IMR-90 (cell line): ENCODE measurements around the gene B4GALNT1. TPM values are rescaled to one million over a fixed set of nuclear protein-coding genes. Genes with fewer than 3 reads are reported as not detected.
A peak's percentile ranks its signal among the peaks of the same experiment; 100 is the strongest.

Experiments used
- ATAC-seq: fragments of 200-7000 bp; cut with Tn5 transposase; 2 replicates; pipeline ENCODE4 v1.9.1; 2020; ENCODE audit warnings: low read depth, mild to moderate bottlenecking, moderate library complexity
- BruUV-seq: library from RNA; stranded (reverse); fragments of 400-500 nt; replicated peaks from 2 replicates; lab custom pipeline; 2021; lab: Mats Ljungman, UMichigan
- CTCF ChIA-PET: fragments of 300-600 bp; formaldehyde crosslinking; extraction: SDS; loops from one replicate; lab custom pipeline; 2021; ENCODE audit warnings: antibody characterized with exemption; lab: Yijun Ruan, JAX
- POLR2A ChIA-PET: fragments of 300-600 bp; sonication (Branson Sonifier 250); formaldehyde crosslinking; loops from one replicate; lab custom pipeline; 2022; ENCODE audit warnings: antibody characterized with exemption; ENCODE audit not compliant: unreplicated experiment; lab: Charles Lee
- DNase-seq: peaks from one replicate; pipeline ENCODE4 v3.0.0; 2013
- H2AFZ ChIP-seq: replicated peaks from 2 replicates; pipeline ENCODE3; 2013; ENCODE audit warnings: low read length, mild to moderate bottlenecking; ENCODE audit not compliant: poor library complexity
- H2AK5ac ChIP-seq: 2 replicates; pipeline ENCODE4 v1.6.1; 2013; ENCODE audit warnings: low read depth, low read length, inconsistent platforms
- H2AK9ac ChIP-seq: replicated peaks from 2 replicates; pipeline ENCODE3; 2013; ENCODE audit warnings: mild to moderate bottlenecking, low read depth, low read length, moderate library complexity; ENCODE audit not compliant: poor library complexity
- H2BK120ac ChIP-seq: 2 replicates; pipeline ENCODE4 v1.6.1; 2013; ENCODE audit warnings: low read depth, low read length, inconsistent platforms
- H2BK15ac ChIP-seq: 3 replicates; pipeline ENCODE4 v1.6.1; 2013; ENCODE audit warnings: low read depth, low read length, inconsistent platforms
- H2BK20ac ChIP-seq: 2 replicates; pipeline ENCODE4 v1.6.1; 2013; ENCODE audit warnings: low read depth, mild to moderate bottlenecking, inconsistent platforms, low read length, moderate library complexity
- H2BK5ac ChIP-seq: 2 replicates; pipeline ENCODE4 v1.6.1; 2013; ENCODE audit warnings: mild to moderate bottlenecking, low read depth, low read length, inconsistent platforms; ENCODE audit not compliant: poor library complexity, severe bottlenecking
- H3K14ac ChIP-seq: replicated peaks from 2 replicates; pipeline ENCODE4 v1.6.1; 2013; ENCODE audit warnings: low read depth, low read length, inconsistent platforms
- H3K18ac ChIP-seq: 2 replicates; pipeline ENCODE4 v1.6.1; 2013; ENCODE audit warnings: low read depth, low read length, control low read depth
- H3K23ac ChIP-seq: 2 replicates; pipeline ENCODE4 v1.6.1; 2013; ENCODE audit warnings: low read depth, low read length, inconsistent platforms
- H3K27ac ChIP-seq: 2 replicates; pipeline ENCODE4 v1.5.1; 2013; ENCODE audit warnings: mild to moderate bottlenecking, control low read depth, low read length; ENCODE audit not compliant: insufficient read depth
- H3K27me3 ChIP-seq: 2 replicates; pipeline ENCODE4 v1.6.1; 2013; ENCODE audit warnings: low read length; ENCODE audit not compliant: control insufficient read depth, insufficient read depth
- H3K36me3 ChIP-seq: 2 replicates; pipeline ENCODE4 v1.6.1; 2013; ENCODE audit warnings: low read length, mixed read lengths; ENCODE audit not compliant: control insufficient read depth, insufficient read depth
- H3K4ac ChIP-seq: 2 replicates; pipeline ENCODE4 v1.6.1; 2013; ENCODE audit warnings: low read depth, low read length, inconsistent platforms
- H3K4me1 ChIP-seq: 2 replicates; pipeline ENCODE4 v1.6.1; 2013; ENCODE audit warnings: low read length, mixed read lengths; ENCODE audit not compliant: control insufficient read depth, insufficient read depth
- H3K4me2 ChIP-seq: 2 replicates; pipeline ENCODE4 v1.6.1; 2013; ENCODE audit warnings: low read depth, mild to moderate bottlenecking, control low read depth, low read length, moderate library complexity
- H3K4me3 ChIP-seq: 2 replicates; pipeline ENCODE4 v1.5.1; 2013; ENCODE audit warnings: low read depth, mild to moderate bottlenecking, control low read depth, low read length, moderate library complexity; ENCODE audit not compliant: insufficient read depth
- H3K56ac ChIP-seq: 2 replicates; pipeline ENCODE4 v1.6.1; 2013; ENCODE audit warnings: low read length, inconsistent platforms; ENCODE audit not compliant: insufficient read depth; ENCODE audit errors: extremely low read depth
- H3K79me1 ChIP-seq, 2 experiments: 2 replicates each; pipeline ENCODE4 v1.6.1; 2013; ENCODE audit warnings: low read length in 2 of 2, inconsistent platforms in 1 of 2, low read depth in 1 of 2
- H3K9ac ChIP-seq: 2 replicates; pipeline ENCODE4 v1.6.1; 2013; ENCODE audit warnings: low read depth, low read length, control low read depth
- H3K9me1 ChIP-seq: 2 replicates; pipeline ENCODE4 v1.6.1; 2013; ENCODE audit warnings: low read length, inconsistent platforms; ENCODE audit not compliant: insufficient read depth
- H3K9me3 ChIP-seq: 2 replicates; pipeline ENCODE4 v1.6.1; 2013; ENCODE audit warnings: low read length; ENCODE audit not compliant: control insufficient read depth, insufficient read depth
- H4K20me1 ChIP-seq: 2 replicates; pipeline ENCODE4 v1.6.1; 2013; ENCODE audit warnings: low read length, inconsistent platforms; ENCODE audit not compliant: insufficient read depth
- H4K5ac ChIP-seq: 2 replicates; pipeline ENCODE4 v1.6.1; 2013; ENCODE audit warnings: mild to moderate bottlenecking, low read depth, low read length, control low read depth
- H4K8ac ChIP-seq, 2 experiments: 2 replicates each; pipeline ENCODE4 v1.6.1; 2013; ENCODE audit warnings: low read depth in 2 of 2, low read length in 2 of 2, control low read depth in 1 of 2, inconsistent platforms in 1 of 2
- H4K91ac ChIP-seq: 2 replicates; pipeline ENCODE4 v1.6.1; 2013; ENCODE audit warnings: low read depth, low read length, inconsistent platforms; ENCODE audit not compliant: insufficient read depth
- MAFK ChIP-seq: IDR thresholded peaks from 2 replicates; pipeline ENCODE4 v1.6.1; 2012; ENCODE audit warnings: low read depth, low read length, improper control_type of control experiment
- MXI1 ChIP-seq: IDR thresholded peaks from 2 replicates; pipeline ENCODE4 v1.6.1; 2012; ENCODE audit warnings: low read depth, mild to moderate bottlenecking, low read length, moderate library complexity, borderline replicate concordance
- RCOR1 ChIP-seq: IDR thresholded peaks from 2 replicates; pipeline ENCODE4 v1.6.1; 2012; ENCODE audit warnings: mild to moderate bottlenecking, low read length, improper control_type of control experiment; ENCODE audit not compliant: insufficient replicate concordance
- WGBS, 2 experiments: methylation state at CpG; one replicate each; pipeline versions ENCODE4 v1.1.5 to v1.1.7; 2013; ENCODE audit warnings: missing lambda C conversion rate in 2 of 2; ENCODE audit not compliant: insufficient read length in 1 of 2; ENCODE audit errors: extremely low coverage in 2 of 2; 5-methylcytosine and 5-hydroxymethylcytosine counted together
- dilution Hi-C: fragments of 300-500 bp; cut with HindIII; formaldehyde crosslinking; loops from one replicate; pipeline ENCODE4 v1.14.3; 2018; ENCODE audit warnings: low sequenced_read_pairs; ENCODE audit not compliant: unreplicated experiment
- in situ Hi-C: fragments of 300-500 bp; cut with MboI; formaldehyde crosslinking; loops from 3 replicates; pipeline ENCODE4 v1.14.3; 2019; ENCODE audit warnings: low sequenced_read_pairs, inconsistent platforms, mixed read lengths
- intact Hi-C: fragments of 100-400 bp; cut with micrococcal nuclease; formaldehyde crosslinking; loops from 2 replicates; pipeline ENCODE4 v1.10.0; 2022
- polyA plus RNA-seq, 3 experiments: library from polyadenylated mRNA; depleted of rRNA; stranded (reverse); fragments of >200 nt; gene quantifications; 2 replicates each; pipeline ENCODE4 v1.2.3, GENCODE V29; 2012; ENCODE audit warnings: low replicate concordance in 1 of 3
- total RNA-seq: library from RNA; depleted of rRNA; stranded (reverse); fragments of >200 nt; gene quantifications from 2 replicates; pipeline ENCODE4 v1.2.3, GENCODE V29; 2012

B4GALNT1 gene
- total and polyA plus RNA-seq, 2 of the 4 experiments (the other 2 are of a cell fraction): 0.18 to 0.62 TPM

DNA sequence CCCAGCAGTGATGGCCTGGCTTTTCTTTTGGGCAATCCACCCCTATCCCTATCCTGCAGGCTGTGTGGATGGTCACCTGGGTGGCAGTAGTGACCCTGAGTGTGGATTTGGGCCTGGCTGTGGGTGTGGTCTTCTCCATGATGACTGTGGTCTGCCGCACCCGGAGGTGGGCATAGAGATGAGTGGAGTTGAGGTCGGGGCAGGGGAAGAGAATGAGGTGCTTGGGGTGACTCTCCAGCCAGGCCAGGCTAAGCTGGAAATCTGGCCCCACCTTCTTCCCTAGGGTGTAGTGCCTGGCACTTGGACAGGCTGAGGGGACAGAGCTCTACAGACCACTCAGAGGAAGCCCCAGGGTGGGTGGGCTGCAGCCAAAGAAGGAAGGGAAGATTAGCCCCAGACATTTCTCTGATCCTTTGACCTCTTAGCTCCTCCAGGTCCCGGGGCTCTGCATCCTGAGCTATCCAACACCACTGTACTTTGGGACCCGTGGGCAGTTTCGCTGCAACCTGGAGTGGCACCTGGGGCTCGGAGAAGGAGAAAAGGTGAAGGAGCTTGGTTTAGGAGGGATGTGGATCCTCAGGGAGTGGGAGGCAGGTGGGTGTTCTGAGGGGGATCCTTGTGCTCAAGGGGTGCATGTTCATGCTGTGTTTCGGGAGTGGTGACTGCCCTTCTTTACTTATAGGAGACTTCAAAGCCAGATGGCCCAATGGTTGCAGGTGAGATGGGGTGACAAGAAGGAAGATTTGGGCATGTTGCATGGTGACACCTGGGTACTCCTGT, 8.4 kb downstream of the B4GALNT1 start:
- no peak overlapping the region for H2AK5ac ChIP-seq
- no peak overlapping the region for H3K4me2 ChIP-seq
- no peak overlapping the region for H3K23ac ChIP-seq
- peaks cover 4% of the 10 kb centered on the region; the same call in 1 of the 2 replicates for H3K9me1 ChIP-seq
- no peak overlapping the region for H3K4me3 ChIP-seq
- ChIA-PET POLR2A (no interaction called here), CTCF (interaction anchor here (1.7 kb wide), 1 partner anchor 41 kb away, joined by 5 read pairs; no protein-coding TSS in a partner anchor)
- H3K9me3 ChIP-seq: no peaks in the 10 kb centered on the region
- H3K4ac ChIP-seq: no peak overlapping the region
- H4K91ac ChIP-seq: no peak overlapping the region
- no peak overlapping the region for H2AFZ ChIP-seq
- H2BK5ac ChIP-seq: no peak overlapping the region
- no peaks in the 10 kb centered on the region; the same call in 1 of the 2 replicates for H3K4me1 ChIP-seq
- H3K27me3 ChIP-seq: peaks cover 77% of the 10 kb centered on the region
- no TSS peak for BruUV-seq
- no peak overlapping the region for H3K18ac ChIP-seq
- WGBS, 2 experiments: 100% methylated on average over 1 of the region's 8 CpGs; no CpG with 5 or more reads in 1 of the 2 experiments
- TF ChIP-seq MAFK (no peak), RCOR1 (no peak), MXI1 (no peak)
- peak overlapping the region; percentile 76 for H2AK9ac ChIP-seq
- H3K36me3 ChIP-seq: peaks cover 3% of the 10 kb centered on the region; the same call in 1 of the 2 replicates
- no peak overlapping the region for H3K56ac ChIP-seq
- no peak for DNase-seq
- no peak overlapping the region for H2BK120ac ChIP-seq
- H2BK15ac ChIP-seq: no peak overlapping the region
- dilution Hi-C loops: no loop called here
- H2BK20ac ChIP-seq: no peak overlapping the region
- intact Hi-C loops: loop anchor here (5.0 kb wide), 1 partner anchor 162 kb away; no protein-coding TSS in a partner anchor
- H4K8ac ChIP-seq: no peak overlapping the region
- ATAC-seq: no peak
- peaks cover 4% of the 10 kb centered on the region; the same call in 1 of the 2 replicates for H4K20me1 ChIP-seq
- in situ Hi-C loops: loop anchor here (5.0 kb wide), 1 partner anchor 42 kb away; no protein-coding TSS in a partner anchor
- no peak overlapping the region for H3K14ac ChIP-seq
- H3K79me1 ChIP-seq: no peaks in the 10 kb centered on the region
- no peak overlapping the region for H4K5ac ChIP-seq
- H3K27ac ChIP-seq: no peak overlapping the region
- no peak overlapping the region for H3K9ac ChIP-seq
